Mesendoderm (in vitro differentiated cells): ENCODE data around the gene HAVCR2.

Experiments
- DNase-seq: peaks from one replicate; pipeline ENCODE4 v3.0.0; 2013
- H2AK5ac ChIP-seq: 2 replicates; pipeline ENCODE4 v1.6.1; 2013; ENCODE audit warnings: low read length, inconsistent platforms
- H2BK120ac ChIP-seq: 2 replicates; pipeline ENCODE4 v1.6.1; 2013; ENCODE audit warnings: low read depth, mild to moderate bottlenecking, low read length, moderate library complexity, mixed read lengths
- H2BK15ac ChIP-seq: replicated peaks from 2 replicates; pipeline ENCODE4 v1.6.1; 2013; ENCODE audit warnings: low read depth, mild to moderate bottlenecking, moderate library complexity
- H2BK5ac ChIP-seq: 2 replicates; pipeline ENCODE4 v1.6.1; 2013; ENCODE audit warnings: low read length, inconsistent platforms
- H3K18ac ChIP-seq: 2 replicates; pipeline ENCODE4 v1.6.1; 2013; ENCODE audit warnings: mild to moderate bottlenecking, low read length, mixed read lengths
- H3K23ac ChIP-seq: one replicate; pipeline ENCODE4 v1.6.1; 2013; ENCODE audit warnings: low read length
- H3K27ac ChIP-seq: 2 replicates; pipeline ENCODE4 v1.5.1; 2013; ENCODE audit warnings: low read depth, mild to moderate bottlenecking, inconsistent platforms, low read length, moderate library complexity
- H3K27me3 ChIP-seq: 2 replicates; pipeline ENCODE4 v1.6.1; 2013; ENCODE audit warnings: low read length, control low read depth, mild to moderate bottlenecking, inconsistent platforms; ENCODE audit not compliant: insufficient read depth, poor library complexity
- H3K36me3 ChIP-seq: 2 replicates; pipeline ENCODE4 v1.6.1; 2013; ENCODE audit warnings: low read length, inconsistent platforms; ENCODE audit not compliant: control insufficient read depth, insufficient read depth
- H3K4ac ChIP-seq: one replicate; pipeline ENCODE4 v1.6.1; 2013; ENCODE audit warnings: low read depth, mild to moderate bottlenecking, low read length, moderate library complexity
- H3K4me1 ChIP-seq: 2 replicates; pipeline ENCODE4 v1.6.1; 2013; ENCODE audit warnings: low read depth, low read length, inconsistent platforms; ENCODE audit not compliant: control insufficient read depth
- H3K4me2 ChIP-seq: 2 replicates; pipeline ENCODE4 v1.6.1; 2013; ENCODE audit warnings: low read length
- H3K4me3 ChIP-seq: 2 replicates; pipeline ENCODE4 v1.5.1; 2013; ENCODE audit warnings: mild to moderate bottlenecking, low read length
- H3K56ac ChIP-seq: one replicate; pipeline ENCODE4 v1.6.1; 2013; ENCODE audit warnings: low read length
- H3K79me1 ChIP-seq: 2 replicates; pipeline ENCODE4 v1.6.1; 2013; ENCODE audit warnings: low read length, inconsistent platforms
- H3K79me2 ChIP-seq: 2 replicates; pipeline ENCODE4 v1.6.1; 2013; ENCODE audit warnings: mild to moderate bottlenecking, low read length; ENCODE audit not compliant: control insufficient read depth, insufficient read depth
- H3K9ac ChIP-seq: 2 replicates; pipeline ENCODE4 v1.6.1; 2013; ENCODE audit warnings: low read length, inconsistent platforms
- H4K5ac ChIP-seq: one replicate; pipeline ENCODE4 v1.6.1; 2013; ENCODE audit warnings: low read length
- H4K8ac ChIP-seq: one replicate; pipeline ENCODE4 v1.6.1; 2013; ENCODE audit warnings: low read depth, mild to moderate bottlenecking, control low read depth, low read length, moderate library complexity
- WGBS: extraction: QIAGEN DNeasy Blood & Tissue Kit; methylation state at CpG from one replicate; pipeline ENCODE4 v1.1.7; 2013; ENCODE audit warnings: low lambda C conversion rate, missing lambda C conversion rate; ENCODE audit not compliant: insufficient coverage; ENCODE audit errors: extremely low coverage; 5-methylcytosine and 5-hydroxymethylcytosine counted together

Gene HAVCR2

DNA sequence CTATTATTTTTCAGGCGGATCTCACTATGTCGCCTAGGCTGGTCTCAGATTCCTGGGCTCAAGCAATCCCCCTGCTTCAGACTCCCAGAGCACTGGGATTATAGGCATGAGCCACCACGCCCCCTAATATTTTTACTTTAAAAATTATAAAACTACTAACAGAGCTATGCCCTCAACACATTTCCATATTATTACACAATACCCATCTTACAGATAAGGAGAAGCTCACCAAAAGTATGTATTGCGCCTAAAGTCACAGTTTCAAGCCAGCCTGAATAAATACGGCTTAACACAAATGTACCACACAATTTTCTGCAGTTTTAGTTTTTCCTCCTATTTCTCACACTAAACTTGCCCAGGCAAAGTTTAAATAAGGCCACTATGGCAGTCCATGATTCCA is 40.1 kb downstream of the HAVCR2 start:
- H3K27ac ChIP-seq = no peak overlapping the region
- no CpG with 5 or more reads among the region's 5 CpGs for WGBS
- H2BK5ac ChIP-seq = no peak overlapping the region
- no peak overlapping the region for H3K56ac ChIP-seq
- H4K8ac ChIP-seq = no peak overlapping the region
- H3K4ac ChIP-seq = no peak overlapping the region
- H3K4me2 ChIP-seq = no peak overlapping the region
- H3K4me3 ChIP-seq = no peak overlapping the region
- DNase-seq = no peak
- no peak overlapping the region for H3K18ac ChIP-seq
- H3K36me3 ChIP-seq = no peaks in the 10 kb centered on the region
- no peak overlapping the region for H2BK15ac ChIP-seq
- H2BK120ac ChIP-seq = no peak overlapping the region
- H3K79me1 ChIP-seq = no peaks in the 10 kb centered on the region
- H3K4me1 ChIP-seq = no peaks in the 10 kb centered on the region
- H3K27me3 ChIP-seq = no peaks in the 10 kb centered on the region
- no peak overlapping the region for H3K9ac ChIP-seq
- H4K5ac ChIP-seq = no peak overlapping the region
- no peak overlapping the region for H3K23ac ChIP-seq
- H2AK5ac ChIP-seq = no peak overlapping the region
- no peaks in the 10 kb centered on the region for H3K79me2 ChIP-seq

DNA sequence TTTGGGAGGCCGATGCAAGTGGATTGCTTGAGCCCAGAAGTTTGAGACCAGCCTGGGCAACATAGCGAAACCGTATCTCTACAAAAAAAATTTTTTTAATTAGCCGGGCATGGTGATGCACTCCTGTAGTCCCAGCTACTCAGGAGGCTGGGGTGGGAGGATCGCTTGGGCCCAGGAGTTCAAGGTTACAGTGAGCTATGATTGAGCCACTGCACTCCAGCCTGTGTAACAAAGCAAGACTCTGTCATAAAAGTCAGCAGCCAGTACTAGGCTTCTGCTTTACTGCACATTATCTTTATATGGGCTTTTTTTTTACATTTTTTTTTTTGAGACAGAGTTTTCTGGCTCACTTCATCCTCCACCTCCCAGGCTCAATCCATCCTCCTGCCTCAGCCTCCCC is 40.5 kb downstream of the HAVCR2 start:
- H4K5ac ChIP-seq = no peak overlapping the region
- H3K79me2 ChIP-seq = no peaks in the 10 kb centered on the region
- H2AK5ac ChIP-seq = no peak overlapping the region
- no peaks in the 10 kb centered on the region for H3K36me3 ChIP-seq
- H3K27ac ChIP-seq = no peak overlapping the region
- H3K4me1 ChIP-seq = no peaks in the 10 kb centered on the region
- H2BK5ac ChIP-seq = no peak overlapping the region
- H2BK15ac ChIP-seq = no peak overlapping the region
- H3K27me3 ChIP-seq = no peaks in the 10 kb centered on the region
- no peak overlapping the region for H3K56ac ChIP-seq
- no peak overlapping the region for H3K4ac ChIP-seq
- no peak overlapping the region for H2BK120ac ChIP-seq
- no peaks in the 10 kb centered on the region for H3K79me1 ChIP-seq
- no peak overlapping the region for H3K18ac ChIP-seq
- no peak overlapping the region for H3K4me3 ChIP-seq
- no peak for DNase-seq
- H3K9ac ChIP-seq = no peak overlapping the region
- no peak overlapping the region for H4K8ac ChIP-seq
- H3K23ac ChIP-seq = no peak overlapping the region
- H3K4me2 ChIP-seq = no peak overlapping the region
- no CpG with 5 or more reads among the region's 5 CpGs for whole genome bisulfite sequencing

DNA sequence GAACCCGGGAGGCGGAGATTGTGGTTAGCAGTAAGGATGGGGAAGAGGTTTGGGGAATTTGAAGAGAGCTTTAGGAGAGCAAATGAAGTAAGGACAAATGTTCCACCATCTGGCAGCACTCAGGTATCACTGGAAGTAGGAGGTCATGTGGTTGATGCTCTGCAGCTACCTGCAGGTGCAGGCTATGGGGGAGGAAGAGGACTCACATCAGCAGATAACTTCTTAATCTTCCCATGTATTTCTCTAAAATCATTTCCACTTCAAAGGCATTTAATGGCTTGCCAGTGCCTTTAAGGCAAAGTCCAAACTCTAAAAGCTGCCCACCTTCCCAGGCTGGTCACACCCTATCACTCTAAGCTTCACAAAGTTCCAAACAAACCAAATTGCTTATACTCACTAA is 41.8 kb downstream of the HAVCR2 start:
- no peak overlapping the region for H4K5ac ChIP-seq
- no peak overlapping the region for H2BK5ac ChIP-seq
- H3K79me1 ChIP-seq = no peaks in the 10 kb centered on the region
- H3K36me3 ChIP-seq = no peaks in the 10 kb centered on the region
- no peak overlapping the region for H2AK5ac ChIP-seq
- no peak overlapping the region for H3K4me3 ChIP-seq
- H3K9ac ChIP-seq = no peak overlapping the region
- H3K4ac ChIP-seq = no peak overlapping the region
- DNase-seq = no peak
- H3K56ac ChIP-seq = no peak overlapping the region
- no peak overlapping the region for H2BK15ac ChIP-seq
- no peak overlapping the region for H4K8ac ChIP-seq
- H3K27ac ChIP-seq = no peak overlapping the region
- no peaks in the 10 kb centered on the region for H3K27me3 ChIP-seq
- H2BK120ac ChIP-seq = no peak overlapping the region
- H3K4me1 ChIP-seq = no peaks in the 10 kb centered on the region
- no peak overlapping the region for H3K4me2 ChIP-seq
- no CpG with 5 or more reads among the region's 2 CpGs for WGBS
- no peak overlapping the region for H3K18ac ChIP-seq
- no peak overlapping the region for H3K23ac ChIP-seq
- H3K79me2 ChIP-seq = no peaks in the 10 kb centered on the region

DNA sequence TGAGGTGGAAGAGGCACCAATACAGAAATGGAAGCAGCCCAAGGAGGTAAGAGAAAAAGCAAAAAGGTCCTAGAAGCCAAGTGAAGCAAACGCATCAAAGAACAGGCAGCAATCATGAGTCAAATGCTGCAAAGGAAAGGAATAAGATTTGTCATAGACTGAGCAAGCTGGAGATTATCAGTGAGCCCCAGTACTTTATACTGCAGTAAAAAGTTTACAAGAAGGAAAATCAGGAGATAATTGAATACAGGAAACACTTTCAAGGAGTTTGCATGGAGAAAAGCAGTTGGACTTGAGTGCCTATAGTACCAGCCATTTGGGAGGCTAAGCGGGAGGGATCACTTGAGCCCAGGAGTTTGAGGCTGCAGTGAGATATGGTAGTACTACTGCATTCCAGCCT is 42.8 kb downstream of the HAVCR2 start:
- no peak overlapping the region for H2BK5ac ChIP-seq
- no peak overlapping the region for H3K27ac ChIP-seq
- H3K4me3 ChIP-seq = no peak overlapping the region
- no peak overlapping the region for H2AK5ac ChIP-seq
- H4K8ac ChIP-seq = no peak overlapping the region
- H3K18ac ChIP-seq = no peak overlapping the region
- H3K79me1 ChIP-seq = no peaks in the 10 kb centered on the region
- no peaks in the 10 kb centered on the region for H3K27me3 ChIP-seq
- no peak overlapping the region for H4K5ac ChIP-seq
- no peak overlapping the region for H3K4ac ChIP-seq
- H3K23ac ChIP-seq = no peak overlapping the region
- WGBS = no CpG with 5 or more reads among the region's 2 CpGs
- no peak overlapping the region for H3K56ac ChIP-seq
- H2BK120ac ChIP-seq = no peak overlapping the region
- H3K4me2 ChIP-seq = no peak overlapping the region
- H3K36me3 ChIP-seq = no peaks in the 10 kb centered on the region
- H3K4me1 ChIP-seq = no peaks in the 10 kb centered on the region
- H3K9ac ChIP-seq = no peak overlapping the region
- DNase-seq = no peak
- H3K79me2 ChIP-seq = no peaks in the 10 kb centered on the region
- H2BK15ac ChIP-seq = no peak overlapping the region

DNA sequence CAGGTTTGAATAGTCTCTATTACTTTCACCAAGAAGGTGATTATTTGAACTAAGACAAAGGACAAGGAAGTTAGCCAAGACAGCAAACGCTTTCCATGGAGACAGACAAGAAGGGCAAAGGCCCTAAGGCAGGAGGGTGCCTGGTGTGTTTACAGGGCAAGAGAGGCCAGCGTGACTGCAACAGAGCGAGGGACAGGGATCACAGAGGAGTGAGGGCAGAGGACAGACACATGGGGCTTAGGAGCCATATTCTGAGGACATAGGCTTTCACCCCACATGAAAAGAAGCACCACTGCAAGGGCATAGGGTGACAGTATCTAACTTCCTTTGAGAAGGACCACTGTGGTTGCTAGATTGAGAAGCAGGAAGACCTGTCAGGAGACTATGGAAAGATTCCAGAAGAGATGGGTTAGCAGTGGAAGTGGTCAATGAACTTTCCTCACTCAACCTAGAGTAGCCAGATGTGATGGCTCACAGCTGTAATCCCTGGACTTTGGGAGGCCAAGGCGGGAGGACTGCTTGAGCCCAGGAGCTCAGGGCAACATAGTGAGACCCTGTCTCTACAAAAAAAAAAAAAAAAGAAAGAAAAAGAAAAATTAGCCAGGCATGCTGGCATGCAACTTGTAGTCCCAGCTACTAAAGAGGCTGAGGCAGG is 44.9 kb downstream of the HAVCR2 start:
- H3K79me2 ChIP-seq = no peaks in the 10 kb centered on the region
- H3K18ac ChIP-seq = no peak overlapping the region
- DNase-seq = no peak
- H2BK120ac ChIP-seq = no peak overlapping the region
- H4K5ac ChIP-seq = no peak overlapping the region
- no peaks in the 10 kb centered on the region for H3K79me1 ChIP-seq
- no peak overlapping the region for H3K4me2 ChIP-seq
- WGBS = no CpG with 5 or more reads among the region's 4 CpGs
- H3K56ac ChIP-seq = no peak overlapping the region
- no peak overlapping the region for H2AK5ac ChIP-seq
- no peaks in the 10 kb centered on the region for H3K27me3 ChIP-seq
- H3K4me1 ChIP-seq = no peaks in the 10 kb centered on the region
- H2BK15ac ChIP-seq = no peak overlapping the region
- no peak overlapping the region for H2BK5ac ChIP-seq
- H3K27ac ChIP-seq = no peak overlapping the region
- no peak overlapping the region for H3K4me3 ChIP-seq
- no peak overlapping the region for H3K4ac ChIP-seq
- no peak overlapping the region for H3K9ac ChIP-seq
- H4K8ac ChIP-seq = no peak overlapping the region
- no peak overlapping the region for H3K23ac ChIP-seq
- no peaks in the 10 kb centered on the region for H3K36me3 ChIP-seq

DNA sequence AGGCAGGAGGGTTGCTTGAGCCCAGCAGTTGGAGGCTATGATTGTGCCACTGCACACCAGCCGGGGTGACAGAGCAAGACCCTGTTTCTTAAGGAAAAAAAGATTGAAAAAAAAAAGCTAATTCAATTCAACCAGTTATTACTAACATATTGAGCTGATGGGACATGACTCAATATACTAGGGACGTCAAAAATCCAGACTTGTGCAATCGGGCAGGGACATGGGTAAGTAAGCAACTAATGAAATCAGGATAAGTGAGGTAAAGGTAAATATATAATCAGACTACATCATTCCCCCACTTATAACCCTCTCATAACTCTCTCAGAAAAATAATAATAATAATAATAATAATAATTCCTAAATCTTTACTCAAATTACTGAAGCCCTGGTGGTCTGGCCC is 49.0 kb downstream of the HAVCR2 start:
- Histone ChIP-seq H3K79me1 (no peaks in the 10 kb centered on the region), H3K27ac (no peak overlapping the region), H2BK5ac (no peak overlapping the region), H2BK15ac (no peak overlapping the region), H3K4me2 (no peak overlapping the region), H3K18ac (no peak overlapping the region), H2AK5ac (no peak overlapping the region), H3K4ac (no peak overlapping the region), H2BK120ac (no peak overlapping the region), H4K8ac (no peak overlapping the region), H3K56ac (no peak overlapping the region), H3K4me1 (no peaks in the 10 kb centered on the region), H3K27me3 (no peaks in the 10 kb centered on the region), H3K79me2 (no peaks in the 10 kb centered on the region), H3K9ac (no peak overlapping the region), H3K36me3 (no peaks in the 10 kb centered on the region), H4K5ac (no peak overlapping the region), H3K4me3 (no peak overlapping the region), H3K23ac (no peak overlapping the region)
- no peak for DNase-seq
- WGBS = no CpG with 5 or more reads among the region's 3 CpGs
